SU-DHL-6 (cell line): ENCODE data around the gene JAM2.

Experiments used
- EZH2phosphoT487 ChIP-seq: fragments of 200-600 bp; sonication (generic), shearing (Covaris generic); conservative IDR thresholded peaks from 2 replicates; pipeline ENCODE4 v1.6.1; 2018; ENCODE audit warnings: mild to moderate bottlenecking, antibody characterized with exemption, low read length, moderate library complexity, mixed read lengths
- TF ChIP-seq, protein P1 (sequence below): fragments of 200-600 bp; sonication (generic); IDR thresholded peaks from one replicate; pipeline ENCODE4 v1.5.1; 2017; ENCODE audit warnings: antibody characterized with exemption, mild to moderate bottlenecking, low read length, moderate library complexity; ENCODE audit not compliant: insufficient read depth, poor library complexity, severe bottlenecking

GRCh38 chr21:25764065-25764464 lies 125.0 kb downstream of the JAM2 start:
- TF ChIP-seq, protein P1, sequence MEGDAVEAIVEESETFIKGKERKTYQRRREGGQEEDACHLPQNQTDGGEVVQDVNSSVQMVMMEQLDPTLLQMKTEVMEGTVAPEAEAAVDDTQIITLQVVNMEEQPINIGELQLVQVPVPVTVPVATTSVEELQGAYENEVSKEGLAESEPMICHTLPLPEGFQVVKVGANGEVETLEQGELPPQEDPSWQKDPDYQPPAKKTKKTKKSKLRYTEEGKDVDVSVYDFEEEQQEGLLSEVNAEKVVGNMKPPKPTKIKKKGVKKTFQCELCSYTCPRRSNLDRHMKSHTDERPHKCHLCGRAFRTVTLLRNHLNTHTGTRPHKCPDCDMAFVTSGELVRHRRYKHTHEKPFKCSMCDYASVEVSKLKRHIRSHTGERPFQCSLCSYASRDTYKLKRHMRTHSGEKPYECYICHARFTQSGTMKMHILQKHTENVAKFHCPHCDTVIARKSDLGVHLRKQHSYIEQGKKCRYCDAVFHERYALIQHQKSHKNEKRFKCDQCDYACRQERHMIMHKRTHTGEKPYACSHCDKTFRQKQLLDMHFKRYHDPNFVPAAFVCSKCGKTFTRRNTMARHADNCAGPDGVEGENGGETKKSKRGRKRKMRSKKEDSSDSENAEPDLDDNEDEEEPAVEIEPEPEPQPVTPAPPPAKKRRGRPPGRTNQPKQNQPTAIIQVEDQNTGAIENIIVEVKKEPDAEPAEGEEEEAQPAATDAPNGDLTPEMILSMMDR = no peak
- TF ChIP-seq EZH2phosphoT487 = no peak
